K562 (cell line): ENCODE measurements around the gene CASP6. TPM values are rescaled to one million over a fixed set of nuclear protein-coding genes. Genes with fewer than 3 reads are reported as not detected.
A peak's percentile ranks its signal among the peaks of the same experiment; 100 is the strongest.

Source experiments
- CREM ChIP-seq: IDR thresholded peaks from 2 replicates; pipeline ENCODE4 v1.6.1; 2014; ENCODE audit warnings: antibody characterized with exemption, low read depth
- ERF ChIP-seq: fragments of 450-650 bp; formaldehyde crosslinking; IDR thresholded peaks from 2 replicates; pipeline ENCODE4 v1.4.0; 2020; ENCODE audit warnings: mild to moderate bottlenecking, mixed read lengths
- MBD2 ChIP-seq: sonication (generic); IDR thresholded peaks from 2 replicates; pipeline ENCODE4 v1.6.1; 2016; ENCODE audit warnings: low read depth, borderline replicate concordance
- MEF2D ChIP-seq: conservative IDR thresholded peaks from 2 replicates; pipeline ENCODE4 v1.6.1; 2016; ENCODE audit warnings: low read depth, missing genetic modification characterization, missing compliant biosample characterization
- TCF3 ChIP-seq: sonication (generic); formaldehyde crosslinking; IDR thresholded peaks from 2 replicates; pipeline ENCODE4 v1.4.0; 2020; ENCODE audit warnings: mild to moderate bottlenecking, missing genetic modification reagents
- ZBTB17 ChIP-seq: fragments of 450-650 bp; formaldehyde crosslinking; IDR thresholded peaks from 2 replicates; pipeline ENCODE4 v1.4.0; 2020; ENCODE audit warnings: mild to moderate bottlenecking
- ZNF431 ChIP-seq: sonication (generic); formaldehyde crosslinking; IDR thresholded peaks from 2 replicates; pipeline ENCODE4 v1.8.0; 2022; ENCODE audit warnings: mild to moderate bottlenecking, missing genetic modification reagents
- ZNF707 ChIP-seq: fragments of 250-450 bp; sonication (Bioruptor Pico); conservative IDR thresholded peaks from 2 replicates; pipeline ENCODE4 v1.8.0; 2022; ENCODE audit warnings: inconsistent platforms, mild to moderate bottlenecking, moderate library complexity
- polyA plus RNA-seq, 8 experiments: library from polyadenylated mRNA; depleted of rRNA in 4 of 8; stranded (reverse) in 5 of 8; unstranded in 3 of 8; fragments of >200 nt; fragmentation: Nextera tagmentation in 2 of 8; fragmentation: Illumina TruSeq in 1 of 8; extraction: Ambion mirVana in 2 of 8; extraction: Trizol in 1 of 8; gene quantifications; 2 replicates each; pipeline versions ENCODE4 v1.2.1 to v1.2.3, GENCODE V29; 2011 to 2014; ENCODE audit warnings: inconsistent platforms in 1 of 8, missing spikeins in 1 of 8
- total RNA-seq, 7 experiments: library from RNA; depleted of rRNA in 6 of 7; stranded (reverse); fragments of >200 nt in 6 of 7; fragmentation: Illumina TruSeq in 2 of 7; extraction: Trizol in 2 of 7; gene quantifications; 2 replicates each; pipeline versions ENCODE4 v1.2.1 to v1.2.3, GENCODE V29; 2011 to 2021; ENCODE audit warnings: low replicate concordance in 1 of 7
- TF ChIP-seq, protein P1 (sequence below), 2 experiments: fragments of 450-650 bp in 1 of 2; sonication (generic) in 1 of 2; formaldehyde crosslinking in 1 of 2; IDR thresholded peaks in 1 of 2; conservative IDR thresholded peaks in 1 of 2; 2 replicates each; pipeline versions ENCODE4 v1.6.1 to v1.8.1; 2016 to 2023; ENCODE audit warnings: mild to moderate bottlenecking in 2 of 2, moderate library complexity in 2 of 2, inconsistent platforms in 1 of 2, missing genetic modification reagents in 1 of 2
- TF ChIP-seq, protein P2 (sequence below): sonication (generic); formaldehyde crosslinking; IDR thresholded peaks from 2 replicates; pipeline ENCODE4 v1.9.0; 2022; ENCODE audit warnings: mild to moderate bottlenecking, missing genetic modification reagents
- TF ChIP-seq, protein P3 (sequence below), 3 experiments: IDR thresholded peaks in 2 of 3; conservative IDR thresholded peaks in 1 of 3; 2 replicates each; pipeline ENCODE4 v1.5.1; 2011 to 2012; ENCODE audit warnings: low read length in 3 of 3, mild to moderate bottlenecking in 3 of 3, control low read depth in 2 of 3, improper control_type of control experiment in 1 of 3, inconsistent platforms in 1 of 3, low read depth in 1 of 3, mixed read lengths in 1 of 3, moderate library complexity in 1 of 3; ENCODE audit not compliant: insufficient read depth in 2 of 3
- TF ChIP-seq, protein P4 (sequence below): fragments of 200-400 bp; formaldehyde crosslinking; IDR thresholded peaks from 2 replicates; pipeline ENCODE4 v1.6.1; 2017; ENCODE audit warnings: mild to moderate bottlenecking, low read depth, low read length, moderate library complexity
- TF ChIP-seq, protein P5 (sequence below), 3 experiments: fragments of 200-800 bp in 1 of 3; fragments of 250-450 bp in 1 of 3; fragments of 450-650 bp in 1 of 3; sonication (Bioruptor Pico) in 1 of 3; sonication (Bioruptor generic) in 1 of 3; formaldehyde crosslinking in 1 of 3; IDR thresholded peaks; 2 replicates each; pipeline versions ENCODE4 v1.6.1 to v1.8.0; 2016 to 2022; ENCODE audit warnings: mild to moderate bottlenecking in 2 of 3, missing genetic modification characterization in 2 of 3, missing compliant biosample characterization in 1 of 3, moderate library complexity in 1 of 3
- TF ChIP-seq, protein P6 (sequence below): IDR thresholded peaks from 2 replicates; pipeline ENCODE4 v1.6.1; 2011; ENCODE audit not compliant: insufficient read length; ENCODE audit errors: extremely low read depth
- TF ChIP-seq, protein P7 (sequence below): fragments of 250-450 bp; sonication (Bioruptor Pico); IDR thresholded peaks from 2 replicates; pipeline ENCODE4 v1.9.0; 2021; ENCODE audit warnings: mild to moderate bottlenecking

CASP6 gene
- total and polyA plus RNA-seq, 9 of the 15 experiments (the other 6 are each of a cell fraction or from before 2014, with no cell fraction given), result 20.8 to 72.7 (median 39.1) TPM

DNA sequence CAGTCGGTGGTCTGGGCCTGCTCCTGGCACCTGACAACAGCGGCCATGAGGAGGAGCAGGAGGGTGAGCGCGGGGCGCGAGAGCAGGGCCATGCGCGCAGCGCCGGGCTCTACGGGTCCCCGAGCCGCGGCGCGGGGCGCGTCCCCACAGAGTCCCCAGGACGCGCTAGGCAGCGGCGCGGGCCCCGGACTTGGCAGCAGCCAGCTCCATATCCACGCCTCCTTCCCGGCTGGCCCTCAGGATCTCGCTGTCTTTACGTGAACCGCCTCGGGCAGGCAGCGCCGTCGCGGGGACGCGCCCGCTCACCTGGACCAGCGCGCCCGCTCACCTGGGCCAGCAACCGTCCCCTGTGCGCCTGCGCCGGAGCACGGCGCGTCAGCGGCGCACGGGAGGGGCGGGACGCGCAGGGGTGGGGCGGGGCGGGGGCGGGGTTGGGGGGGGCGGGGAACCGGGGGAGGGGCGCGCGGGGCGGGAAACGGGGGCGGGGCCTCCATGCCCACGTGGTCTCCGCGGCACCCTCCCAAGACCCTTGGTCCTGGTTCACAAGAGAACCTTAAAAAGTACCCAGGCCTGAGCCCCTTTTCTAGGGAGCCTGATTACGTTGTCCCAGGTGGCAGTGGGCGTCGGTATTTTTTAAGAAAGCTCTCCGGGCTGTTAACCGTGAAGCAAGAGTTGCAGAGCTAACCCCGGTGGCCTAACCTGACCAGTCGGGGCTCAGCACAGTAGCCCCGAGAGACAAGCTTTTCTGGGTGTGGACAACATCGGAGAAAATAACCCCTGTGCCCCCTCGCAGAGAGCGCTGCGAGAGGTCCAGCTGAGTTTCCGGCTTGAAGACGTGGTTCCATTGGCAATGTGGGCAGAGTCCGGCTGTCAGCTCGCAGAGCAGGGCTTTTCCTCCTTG lies 26.7 kb upstream of the CASP6 start, which contains the start of gene PLA2G12A (continued):
- TF ChIP-seq, protein P1, sequence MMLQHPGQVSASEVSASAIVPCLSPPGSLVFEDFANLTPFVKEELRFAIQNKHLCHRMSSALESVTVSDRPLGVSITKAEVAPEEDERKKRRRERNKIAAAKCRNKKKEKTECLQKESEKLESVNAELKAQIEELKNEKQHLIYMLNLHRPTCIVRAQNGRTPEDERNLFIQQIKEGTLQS (IDR thresholded peaks at IDR 0.05), result no peak
- TF ChIP-seq, protein P1 (CRISPR knock-in tag; conservative IDR thresholded peaks at IDR 0.05), result no peak
- TF ChIP-seq, protein P2, sequence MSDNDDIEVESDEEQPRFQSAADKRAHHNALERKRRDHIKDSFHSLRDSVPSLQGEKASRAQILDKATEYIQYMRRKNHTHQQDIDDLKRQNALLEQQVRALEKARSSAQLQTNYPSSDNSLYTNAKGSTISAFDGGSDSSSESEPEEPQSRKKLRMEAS, result no peak; the same call in 1 of the 2 replicates
- TF ChIP-seq ZNF431 (CRISPR knock-in tag) (no peak), ZNF707 (CRISPR knock-in tag) (no peak), MBD2 (no peak), CREM (peak; percentile 33; the same call in 1 of the 2 replicates), ERF (CRISPR knock-in tag) (no peak), TCF3 (CRISPR knock-in tag) (no peak), ZBTB17 (no peak), MEF2D (no peak)
- TF ChIP-seq, protein P3, sequence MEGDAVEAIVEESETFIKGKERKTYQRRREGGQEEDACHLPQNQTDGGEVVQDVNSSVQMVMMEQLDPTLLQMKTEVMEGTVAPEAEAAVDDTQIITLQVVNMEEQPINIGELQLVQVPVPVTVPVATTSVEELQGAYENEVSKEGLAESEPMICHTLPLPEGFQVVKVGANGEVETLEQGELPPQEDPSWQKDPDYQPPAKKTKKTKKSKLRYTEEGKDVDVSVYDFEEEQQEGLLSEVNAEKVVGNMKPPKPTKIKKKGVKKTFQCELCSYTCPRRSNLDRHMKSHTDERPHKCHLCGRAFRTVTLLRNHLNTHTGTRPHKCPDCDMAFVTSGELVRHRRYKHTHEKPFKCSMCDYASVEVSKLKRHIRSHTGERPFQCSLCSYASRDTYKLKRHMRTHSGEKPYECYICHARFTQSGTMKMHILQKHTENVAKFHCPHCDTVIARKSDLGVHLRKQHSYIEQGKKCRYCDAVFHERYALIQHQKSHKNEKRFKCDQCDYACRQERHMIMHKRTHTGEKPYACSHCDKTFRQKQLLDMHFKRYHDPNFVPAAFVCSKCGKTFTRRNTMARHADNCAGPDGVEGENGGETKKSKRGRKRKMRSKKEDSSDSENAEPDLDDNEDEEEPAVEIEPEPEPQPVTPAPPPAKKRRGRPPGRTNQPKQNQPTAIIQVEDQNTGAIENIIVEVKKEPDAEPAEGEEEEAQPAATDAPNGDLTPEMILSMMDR (IDR thresholded peaks at IDR 0.05 in 2 of 3, conservative IDR thresholded peaks at IDR 0.05 in 1 of 3; ENCODE audit: insufficient read depth in 2 of 3, low read depth in 1 of 3, low read length in 3 of 3), result no peak
- TF ChIP-seq, protein P4, sequence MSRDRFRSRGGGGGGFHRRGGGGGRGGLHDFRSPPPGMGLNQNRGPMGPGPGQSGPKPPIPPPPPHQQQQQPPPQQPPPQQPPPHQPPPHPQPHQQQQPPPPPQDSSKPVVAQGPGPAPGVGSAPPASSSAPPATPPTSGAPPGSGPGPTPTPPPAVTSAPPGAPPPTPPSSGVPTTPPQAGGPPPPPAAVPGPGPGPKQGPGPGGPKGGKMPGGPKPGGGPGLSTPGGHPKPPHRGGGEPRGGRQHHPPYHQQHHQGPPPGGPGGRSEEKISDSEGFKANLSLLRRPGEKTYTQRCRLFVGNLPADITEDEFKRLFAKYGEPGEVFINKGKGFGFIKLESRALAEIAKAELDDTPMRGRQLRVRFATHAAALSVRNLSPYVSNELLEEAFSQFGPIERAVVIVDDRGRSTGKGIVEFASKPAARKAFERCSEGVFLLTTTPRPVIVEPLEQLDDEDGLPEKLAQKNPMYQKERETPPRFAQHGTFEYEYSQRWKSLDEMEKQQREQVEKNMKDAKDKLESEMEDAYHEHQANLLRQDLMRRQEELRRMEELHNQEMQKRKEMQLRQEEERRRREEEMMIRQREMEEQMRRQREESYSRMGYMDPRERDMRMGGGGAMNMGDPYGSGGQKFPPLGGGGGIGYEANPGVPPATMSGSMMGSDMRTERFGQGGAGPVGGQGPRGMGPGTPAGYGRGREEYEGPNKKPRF, result no peak
- TF ChIP-seq, protein P5, sequence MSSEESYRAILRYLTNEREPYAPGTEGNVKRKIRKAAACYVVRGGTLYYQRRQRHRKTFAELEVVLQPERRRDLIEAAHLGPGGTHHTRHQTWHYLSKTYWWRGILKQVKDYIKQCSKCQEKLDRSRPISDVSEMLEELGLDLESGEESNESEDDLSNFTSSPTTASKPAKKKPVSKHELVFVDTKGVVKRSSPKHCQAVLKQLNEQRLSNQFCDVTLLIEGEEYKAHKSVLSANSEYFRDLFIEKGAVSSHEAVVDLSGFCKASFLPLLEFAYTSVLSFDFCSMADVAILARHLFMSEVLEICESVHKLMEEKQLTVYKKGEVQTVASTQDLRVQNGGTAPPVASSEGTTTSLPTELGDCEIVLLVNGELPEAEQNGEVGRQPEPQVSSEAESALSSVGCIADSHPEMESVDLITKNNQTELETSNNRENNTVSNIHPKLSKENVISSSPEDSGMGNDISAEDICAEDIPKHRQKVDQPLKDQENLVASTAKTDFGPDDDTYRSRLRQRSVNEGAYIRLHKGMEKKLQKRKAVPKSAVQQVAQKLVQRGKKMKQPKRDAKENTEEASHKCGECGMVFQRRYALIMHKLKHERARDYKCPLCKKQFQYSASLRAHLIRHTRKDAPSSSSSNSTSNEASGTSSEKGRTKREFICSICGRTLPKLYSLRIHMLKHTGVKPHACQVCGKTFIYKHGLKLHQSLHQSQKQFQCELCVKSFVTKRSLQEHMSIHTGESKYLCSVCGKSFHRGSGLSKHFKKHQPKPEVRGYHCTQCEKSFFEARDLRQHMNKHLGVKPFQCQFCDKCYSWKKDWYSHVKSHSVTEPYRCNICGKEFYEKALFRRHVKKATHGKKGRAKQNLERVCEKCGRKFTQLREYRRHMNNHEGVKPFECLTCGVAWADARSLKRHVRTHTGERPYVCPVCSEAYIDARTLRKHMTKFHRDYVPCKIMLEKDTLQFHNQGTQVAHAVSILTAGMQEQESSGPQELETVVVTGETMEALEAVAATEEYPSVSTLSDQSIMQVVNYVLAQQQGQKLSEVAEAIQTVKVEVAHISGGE (CRISPR knock-in tag; IDR thresholded peaks at IDR 0.05), result no peak
- TF ChIP-seq, protein P6, sequence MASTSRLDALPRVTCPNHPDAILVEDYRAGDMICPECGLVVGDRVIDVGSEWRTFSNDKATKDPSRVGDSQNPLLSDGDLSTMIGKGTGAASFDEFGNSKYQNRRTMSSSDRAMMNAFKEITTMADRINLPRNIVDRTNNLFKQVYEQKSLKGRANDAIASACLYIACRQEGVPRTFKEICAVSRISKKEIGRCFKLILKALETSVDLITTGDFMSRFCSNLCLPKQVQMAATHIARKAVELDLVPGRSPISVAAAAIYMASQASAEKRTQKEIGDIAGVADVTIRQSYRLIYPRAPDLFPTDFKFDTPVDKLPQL, result no peak
- TF ChIP-seq, protein P7, sequence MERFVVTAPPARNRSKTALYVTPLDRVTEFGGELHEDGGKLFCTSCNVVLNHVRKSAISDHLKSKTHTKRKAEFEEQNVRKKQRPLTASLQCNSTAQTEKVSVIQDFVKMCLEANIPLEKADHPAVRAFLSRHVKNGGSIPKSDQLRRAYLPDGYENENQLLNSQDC (CRISPR knock-in tag), result no peak
